ENCODE measurements around the gene FILIP1.
"Not testable (repeated sequence)": the region's sequence is repeated elsewhere in the genome, so short reads cannot be mapped to it uniquely, and the experiment has no call there.

DNA sequence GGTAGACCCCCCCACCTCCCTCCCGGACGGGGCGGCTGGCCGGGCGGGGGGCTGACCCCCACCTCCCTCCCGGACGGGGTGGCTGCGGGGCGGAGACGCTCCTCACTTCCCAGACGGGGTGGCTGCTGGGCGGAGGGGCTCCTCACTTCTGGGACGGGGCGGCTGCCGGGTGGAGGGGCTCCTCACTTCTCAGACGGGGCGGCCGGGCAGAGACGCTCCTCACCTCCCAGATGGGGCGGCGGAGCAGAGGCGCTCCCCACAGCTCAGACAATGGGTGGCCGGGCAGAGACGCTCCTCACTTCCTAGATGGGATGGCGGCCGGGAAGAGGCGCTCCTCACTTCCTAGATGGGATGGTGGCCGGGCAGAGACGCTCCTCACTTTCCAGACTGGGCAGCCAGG lies 51.7 kb downstream of the FILIP1 start:
- TF ChIP-seq CTCF (conservative IDR thresholded peaks at IDR 0.05; ENCODE audit: low read depth, low read length); EZH2 (IDR thresholded peaks at IDR 0.05; ENCODE audit: low read length, unreplicated experiment): not testable (repeated sequence)
